Transverse colon (tissue), 4 donors: ENCODE measurements around the gene SLC25A13.

ENCODE experiments used
- CTCF ChIP-seq, 5 experiments: fragments of 200-600 bp in 3 of 5; fragments of 450-650 bp in 2 of 5; sonication (generic) in 3 of 5; IDR thresholded peaks; 1 replicate in 2 of 5; 2 replicates in 3 of 5; pipeline ENCODE4 v1.5.1; 2016 to 2017; ENCODE audit warnings: antibody characterized with exemption in 5 of 5, inconsistent platforms in 3 of 5, mild to moderate bottlenecking in 2 of 5, moderate library complexity in 1 of 5
- EP300 ChIP-seq: sonication (generic); formaldehyde crosslinking; IDR thresholded peaks from one replicate; pipeline ENCODE4 v1.6.1; 2017; ENCODE audit warnings: antibody characterized with exemption, low read depth
- POLR2A ChIP-seq: fragments of 450-650 bp; IDR thresholded peaks from one replicate; pipeline ENCODE4 v1.6.1; 2016; ENCODE audit warnings: antibody characterized with exemption, mild to moderate bottlenecking, moderate library complexity
- POLR2AphosphoS5 ChIP-seq, 3 donors: sonication (generic); formaldehyde crosslinking; IDR thresholded peaks; one replicate each; pipeline ENCODE4 v1.6.1; 2016; ENCODE audit warnings: antibody characterized with exemption in 3 of 3

- no peak for TF ChIP-seq CTCF (IDR thresholded peaks at IDR 0.05)
- no peak for TF ChIP-seq POLR2AphosphoS5 (IDR thresholded peaks at IDR 0.05)
- no peak for TF ChIP-seq POLR2A
- no peak for TF ChIP-seq EP300
Measured at GRCh38 chr7:96136600-96137239, 185.2 kb downstream of the SLC25A13 start.
